ENCODE data around the gene NLRC5. TPM values are rescaled to one million over a fixed set of nuclear protein-coding genes. Genes with fewer than 3 reads are reported as not detected.

The NLRC5 gene
- total RNA-seq, 2 donors from 2014 or later: 0.64 to 0.97 TPM

DNA sequence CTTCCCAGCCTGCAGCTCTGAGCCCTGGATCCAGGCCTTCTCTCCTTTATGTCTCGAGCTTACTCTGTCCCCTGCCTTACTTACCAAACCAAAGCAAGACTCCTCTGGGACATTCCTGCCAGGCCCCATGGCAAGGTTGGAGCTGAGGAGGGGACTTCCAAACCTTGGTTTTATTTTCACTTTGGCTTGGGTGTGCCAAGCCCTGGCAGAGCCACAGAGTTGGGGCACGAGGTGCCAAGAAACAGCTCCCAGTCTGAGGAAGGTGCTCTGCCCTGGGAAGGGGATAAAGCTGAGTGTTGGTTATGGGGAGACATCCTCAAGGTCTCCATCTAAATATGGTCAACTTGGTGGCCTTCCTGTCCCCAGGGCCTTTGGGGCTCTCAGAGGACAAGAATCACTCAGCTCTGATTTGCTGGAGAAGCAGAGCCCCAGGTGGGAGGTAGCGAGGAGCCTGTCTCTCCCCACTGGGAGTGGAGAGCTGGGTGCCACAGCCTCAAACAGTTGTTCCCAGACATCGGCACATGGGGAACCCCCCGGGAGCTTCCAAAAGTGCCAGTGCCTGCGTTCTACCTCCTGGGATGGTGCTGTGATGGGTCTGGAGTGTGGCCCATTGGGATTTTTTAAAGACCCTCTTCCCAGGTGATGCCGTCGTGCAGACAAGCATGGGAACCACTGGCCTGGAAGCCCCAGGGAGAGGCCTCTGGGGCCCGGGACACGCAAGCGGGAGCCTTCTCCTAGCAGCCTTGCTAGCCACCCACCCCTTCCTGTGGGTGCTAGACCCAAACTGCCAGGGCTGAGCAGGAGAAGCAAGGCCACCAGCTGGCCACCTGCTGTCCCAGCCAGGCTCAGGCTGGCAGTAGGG, 10.3 kb downstream of the NLRC5 start:
- Mint-ChIP-seq H3K27me3 (ENCODE audit: insufficient read depth) (peaks cover 10% of the 10 kb centered on the region), H3K36me3 (ENCODE audit: low read depth) (no peaks in the 10 kb centered on the region), H3K27ac (no peak overlapping the region), H3K4me1 (peaks cover 12% of the 10 kb centered on the region), H3K9me3 (no peaks in the 10 kb centered on the region), H3K4me3 (no peak overlapping the region)
- no peak for DNase-seq
- no peak overlapping the region for H3K9ac ChIP-seq (ENCODE audit: extremely low read depth, low read length, poor library complexity, severe bottlenecking)
- no peak overlapping the region for H3K27ac ChIP-seq (ENCODE audit: low read depth, low read length)
- H3K9me3 ChIP-seq (ENCODE audit: control insufficient read depth, low read length): no peaks in the 10 kb centered on the region
- H3K27me3 ChIP-seq (ENCODE audit: control insufficient read depth, insufficient read depth, low read length, poor library complexity, severe bottlenecking): peaks cover 17% of the 10 kb centered on the region
- TF ChIP-seq CTCF (conservative IDR thresholded peaks at IDR 0.05): no peak
- no peak overlapping the region for H3K4me3 ChIP-seq (ENCODE audit: low read length)
- WGBS, 2 experiments (ENCODE audit: insufficient coverage in 1 of 2, insufficient read length in 1 of 2): 93% methylated on average over 3 to 11 of the region's 11 CpGs
- H3K4me1 ChIP-seq (ENCODE audit: control insufficient read depth, insufficient read depth, low read length): no peaks in the 10 kb centered on the region
- H3K36me3 ChIP-seq (ENCODE audit: control insufficient read depth, insufficient read depth, low read length): no peaks in the 10 kb centered on the region

DNA sequence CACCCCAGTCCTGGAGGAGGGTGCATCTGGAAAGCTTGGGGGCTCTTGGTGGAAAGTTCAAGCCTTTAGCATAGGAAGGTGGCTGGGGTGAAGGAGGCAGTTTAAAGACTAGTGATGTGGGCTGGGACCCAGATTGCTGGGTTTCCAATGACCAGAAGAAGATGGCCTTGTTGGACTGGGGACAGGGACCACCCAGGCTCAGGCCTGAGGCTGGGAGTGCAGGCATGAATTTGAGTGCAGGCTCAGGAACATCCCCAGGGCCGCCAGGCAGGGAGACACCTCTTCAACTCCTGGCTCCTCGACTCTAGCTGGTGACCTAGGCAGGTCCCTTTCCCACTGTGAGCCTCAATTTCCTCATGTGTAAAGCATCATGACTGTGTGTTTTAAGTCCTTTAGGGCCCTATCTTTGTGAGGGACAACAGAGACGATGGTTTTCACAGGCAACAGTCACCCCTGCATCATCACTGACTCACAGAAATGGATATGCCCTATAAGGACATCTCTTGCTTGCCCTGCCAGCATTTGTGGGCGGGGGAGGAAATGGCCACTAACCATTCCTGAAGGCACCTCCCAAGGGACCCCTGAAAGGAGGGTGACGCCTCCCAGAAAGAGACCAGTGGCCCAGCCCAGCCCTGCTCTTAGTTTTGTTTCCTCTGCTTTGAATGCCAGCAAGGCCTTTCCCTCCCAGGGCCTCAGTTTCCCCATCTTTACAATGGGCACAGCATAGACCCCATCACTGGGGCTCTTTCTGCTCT, 11.1 kb downstream of the NLRC5 start:
- TF ChIP-seq CTCF (conservative IDR thresholded peaks at IDR 0.05): no peak
- Histone ChIP-seq H3K36me3 (ENCODE audit: control insufficient read depth, insufficient read depth, low read length) (no peaks in the 10 kb centered on the region), H3K4me3 (ENCODE audit: low read length) (no peak overlapping the region), H3K27ac (ENCODE audit: low read depth, low read length) (no peak overlapping the region), H3K27me3 (ENCODE audit: control insufficient read depth, insufficient read depth, low read length, poor library complexity, severe bottlenecking) (peaks cover 10% of the 10 kb centered on the region), H3K4me1 (ENCODE audit: control insufficient read depth, insufficient read depth, low read length) (no peaks in the 10 kb centered on the region), H3K9ac (ENCODE audit: extremely low read depth, low read length, poor library complexity, severe bottlenecking) (no peak overlapping the region), H3K9me3 (ENCODE audit: control insufficient read depth, low read length) (no peaks in the 10 kb centered on the region)
- Mint-ChIP-seq H3K9me3 (no peaks in the 10 kb centered on the region), H3K27ac (no peak overlapping the region), H3K36me3 (ENCODE audit: low read depth) (no peaks in the 10 kb centered on the region), H3K4me1 (peaks cover 16% of the 10 kb centered on the region), H3K27me3 (ENCODE audit: insufficient read depth) (peaks cover 9% of the 10 kb centered on the region), H3K4me3 (no peak overlapping the region)
- WGBS, 2 experiments (ENCODE audit: insufficient coverage in 1 of 2, insufficient read length in 1 of 2): 71 to 91% methylated on average over 4 to 5 of the region's 5 CpGs
- no peak for DNase-seq

- H3K9ac ChIP-seq (ENCODE audit: extremely low read depth, low read length, poor library complexity, severe bottlenecking): no peak overlapping the region
- TF ChIP-seq CTCF (conservative IDR thresholded peaks at IDR 0.05): no peak
- Mint-ChIP-seq H3K36me3 (ENCODE audit: low read depth) (no peaks in the 10 kb centered on the region), H3K9me3 (no peaks in the 10 kb centered on the region), H3K4me1 (peaks cover 16% of the 10 kb centered on the region), H3K4me3 (no peak overlapping the region), H3K27me3 (ENCODE audit: insufficient read depth) (peaks cover 2% of the 10 kb centered on the region), H3K27ac (no peak overlapping the region)
- 90 to 100% methylated on average over 2 to 7 of the region's 8 CpGs for WGBS, 2 experiments (ENCODE audit: insufficient coverage in 1 of 2, insufficient read length in 1 of 2)
- no peaks in the 10 kb centered on the region for H3K4me1 ChIP-seq (ENCODE audit: control insufficient read depth, insufficient read depth, low read length)
- H3K9me3 ChIP-seq (ENCODE audit: control insufficient read depth, low read length): no peaks in the 10 kb centered on the region
- peaks cover 3% of the 10 kb centered on the region for H3K27me3 ChIP-seq (ENCODE audit: control insufficient read depth, insufficient read depth, low read length, poor library complexity, severe bottlenecking)
- no peak for DNase-seq
- no peaks in the 10 kb centered on the region for H3K36me3 ChIP-seq (ENCODE audit: control insufficient read depth, insufficient read depth, low read length)
- H3K27ac ChIP-seq (ENCODE audit: low read depth, low read length): no peak overlapping the region
- no peak overlapping the region for H3K4me3 ChIP-seq (ENCODE audit: low read length)
These were observed 11.8 kb downstream of the NLRC5 start for GRCh38 chr16:57001026-57001679.

Data from endodermal cell (in vitro differentiated cells).